Central memory CD4-positive, alpha-beta T cell (primary cell): ENCODE results near the gene KRR1.
"Not testable (repeated sequence)": the region's sequence is repeated elsewhere in the genome, so short reads cannot be mapped to it uniquely, and the experiment has no call there.

Experiments
- DNase-seq: peaks from one replicate; pipeline ENCODE4 v3.0.0; 2022

Gene KRR1

GRCh38 chr12:75522124-75522523 lies 10.7 kb upstream of the KRR1 start:
- not testable (repeated sequence) for DNase-seq

- DNase-seq = not testable (repeated sequence)
These were observed 9.8 kb upstream of the KRR1 start for GRCh38 chr12:75521224-75521623.

- no peak for DNase-seq
These were observed 1.8 kb downstream of the KRR1 start for GRCh38 chr12:75509621-75510020.

GRCh38 chr12:75508159-75508558 lies 3.2 kb downstream of the KRR1 start:
- no peak for DNase-seq

- no peak for DNase-seq
These were observed 4.3 kb downstream of the KRR1 start for GRCh38 chr12:75507086-75507485.

- DNase-seq = no peak
These were observed 5.6 kb downstream of the KRR1 start for GRCh38 chr12:75505706-75506312.

- DNase-seq = no peak
These were observed 7.5 kb downstream of the KRR1 start for GRCh38 chr12:75503866-75504265.

GRCh38 chr12:75503459-75503858 lies 8.0 kb downstream of the KRR1 start:
- no peak for DNase-seq

GRCh38 chr12:75491169-75491568 lies 20.2 kb downstream of the KRR1 start:
- no peak for DNase-seq

GRCh38 chr12:75489613-75490210 lies 21.7 kb downstream of the KRR1 start:
- no peak for DNase-seq

GRCh38 chr12:75489187-75489586 lies 22.2 kb downstream of the KRR1 start:
- DNase-seq = no peak

GRCh38 chr12:75488553-75488952 lies 22.9 kb downstream of the KRR1 start:
- no peak for DNase-seq

GRCh38 chr12:75487308-75487707 lies 24.1 kb downstream of the KRR1 start:
- no peak for DNase-seq

GRCh38 chr12:75484450-75484849 lies 27.0 kb downstream of the KRR1 start:
- not testable (repeated sequence) for DNase-seq

GRCh38 chr12:75483431-75483830 lies 28.0 kb downstream of the KRR1 start:
- DNase-seq = no peak

- peak; percentile 67 for DNase-seq
These were observed 28.8 kb downstream of the KRR1 start for GRCh38 chr12:75482646-75483045.

GRCh38 chr12:75481774-75482173 lies 29.6 kb downstream of the KRR1 start:
- DNase-seq = peak; percentile 42

- DNase-seq = no peak
These were observed 30.2 kb downstream of the KRR1 start for GRCh38 chr12:75481013-75481705.

- DNase-seq = peak; percentile 82
These were observed 30.9 kb downstream of the KRR1 start, which contains the start of gene GLIPR1 for GRCh38 chr12:75480469-75480949. TSS of gene GLIPR1 (plus strand) at chr12:75480755. CDS start at chr12:75480881, 126 bp downstream.

GRCh38 chr12:75479963-75480461 lies 31.4 kb downstream of the KRR1 start:
- peak; percentile 57 for DNase-seq

GRCh38 chr12:75478116-75478794 lies 33.2 kb downstream of the KRR1 start:
- peak; percentile 85 for DNase-seq

GRCh38 chr12:75477137-75477536 lies 34.3 kb downstream of the KRR1 start:
- DNase-seq = no peak

GRCh38 chr12:75476071-75476470 lies 35.3 kb downstream of the KRR1 start:
- DNase-seq = no peak
